Right lobe of liver (tissue), 4 donors: ENCODE results near the gene SMIM27.
"Not testable (repeated sequence)": the region's sequence is repeated elsewhere in the genome, so short reads cannot be mapped to it uniquely, and the experiment has no call there.

ENCODE experiments used
- POLR2A ChIP-seq: fragments of 450-650 bp; IDR thresholded peaks from one replicate; pipeline ENCODE4 v1.6.1; 2017; ENCODE audit warnings: antibody characterized with exemption, mild to moderate bottlenecking
- TF ChIP-seq, protein P1 (sequence below), 4 donors: fragments of 200-600 bp in 3 of 4; fragments of 450-650 bp in 1 of 4; IDR thresholded peaks; one replicate each; pipeline versions ENCODE4 v1.5.1 to v1.8.0; 2016 to 2022; ENCODE audit warnings: antibody characterized with exemption in 4 of 4, mild to moderate bottlenecking in 2 of 4
- donor health status: DM: no; HTN: no; CAD: no.
- donor health status: DM: no; HTN: no; CAD: no.
- donor health status: DM: no; HTN: yes; CAD: no.

DNA sequence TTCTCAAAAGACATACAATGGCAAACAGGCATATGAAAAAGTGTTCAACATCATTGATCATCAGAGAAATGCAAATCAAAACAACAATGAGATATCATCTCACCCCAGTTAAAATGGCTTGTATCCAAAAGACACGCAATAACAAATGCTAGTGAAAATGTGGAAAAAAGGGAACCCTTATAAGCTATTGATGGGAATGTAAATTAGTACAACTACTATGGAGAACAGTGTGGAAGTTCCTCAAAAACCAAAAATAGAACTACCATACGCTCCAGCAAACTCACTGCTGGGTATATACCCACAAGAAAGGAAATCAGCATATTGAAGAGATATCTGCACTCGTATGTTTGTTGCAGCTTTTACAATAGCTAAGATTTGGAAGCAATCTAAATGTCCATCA is 46.9 kb downstream of the SMIM27 start:
- TF ChIP-seq, protein P1, sequence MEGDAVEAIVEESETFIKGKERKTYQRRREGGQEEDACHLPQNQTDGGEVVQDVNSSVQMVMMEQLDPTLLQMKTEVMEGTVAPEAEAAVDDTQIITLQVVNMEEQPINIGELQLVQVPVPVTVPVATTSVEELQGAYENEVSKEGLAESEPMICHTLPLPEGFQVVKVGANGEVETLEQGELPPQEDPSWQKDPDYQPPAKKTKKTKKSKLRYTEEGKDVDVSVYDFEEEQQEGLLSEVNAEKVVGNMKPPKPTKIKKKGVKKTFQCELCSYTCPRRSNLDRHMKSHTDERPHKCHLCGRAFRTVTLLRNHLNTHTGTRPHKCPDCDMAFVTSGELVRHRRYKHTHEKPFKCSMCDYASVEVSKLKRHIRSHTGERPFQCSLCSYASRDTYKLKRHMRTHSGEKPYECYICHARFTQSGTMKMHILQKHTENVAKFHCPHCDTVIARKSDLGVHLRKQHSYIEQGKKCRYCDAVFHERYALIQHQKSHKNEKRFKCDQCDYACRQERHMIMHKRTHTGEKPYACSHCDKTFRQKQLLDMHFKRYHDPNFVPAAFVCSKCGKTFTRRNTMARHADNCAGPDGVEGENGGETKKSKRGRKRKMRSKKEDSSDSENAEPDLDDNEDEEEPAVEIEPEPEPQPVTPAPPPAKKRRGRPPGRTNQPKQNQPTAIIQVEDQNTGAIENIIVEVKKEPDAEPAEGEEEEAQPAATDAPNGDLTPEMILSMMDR (IDR thresholded peaks at IDR 0.05), result not testable (repeated sequence)
- not testable (repeated sequence) for TF ChIP-seq POLR2A
